Activated T-helper 17 cell treated with anti-CD3 and anti-CD28 coated beads, Interleukin-2, amount 50 U/mL, for 72 hours (primary cell): ENCODE data around the gene AKAP9. TPM values are rescaled to one million over a fixed set of nuclear protein-coding genes. Genes with fewer than 3 reads are reported as not detected.
"Not testable (repeated sequence)": the region's sequence is repeated elsewhere in the genome, so short reads cannot be mapped to it uniquely, and the experiment has no call there.

Experiments
- ATAC-seq: fragments of 150-1000 bp; cut with Tn5 transposase; replicated peaks from 2 replicates; pipeline ENCODE4 v1.10.0; 2021; ENCODE audit warnings: mild to moderate bottlenecking, moderate library complexity
- H3K27ac Mint-ChIP-seq: one replicate; pipeline ENCODE4 v1.8.0; 2022; ENCODE audit warnings: mixed read lengths
- H3K27me3 Mint-ChIP-seq: one replicate; pipeline ENCODE4 v1.8.0; 2022; ENCODE audit warnings: mixed read lengths
- H3K36me3 Mint-ChIP-seq: one replicate; pipeline ENCODE4 v1.8.0; 2022; ENCODE audit warnings: low read depth, mild to moderate bottlenecking, mixed read lengths
- H3K4me1 Mint-ChIP-seq: one replicate; pipeline ENCODE4 v1.8.0; 2022; ENCODE audit warnings: mixed read lengths
- H3K4me3 Mint-ChIP-seq: one replicate; pipeline ENCODE4 v1.8.0; 2022; ENCODE audit warnings: mild to moderate bottlenecking, mixed read lengths
- H3K9me3 Mint-ChIP-seq: one replicate; pipeline ENCODE4 v1.8.0; 2022; ENCODE audit warnings: mixed read lengths
- total RNA-seq, 2 donors: library from RNA; stranded (reverse); gene quantifications; one replicate each; pipeline ENCODE4 v1.2.3, GENCODE V29; 2022

The AKAP9 gene
- 10 to 100 TPM; 33.1 to 41.6 TPM for total RNA-seq

DNA sequence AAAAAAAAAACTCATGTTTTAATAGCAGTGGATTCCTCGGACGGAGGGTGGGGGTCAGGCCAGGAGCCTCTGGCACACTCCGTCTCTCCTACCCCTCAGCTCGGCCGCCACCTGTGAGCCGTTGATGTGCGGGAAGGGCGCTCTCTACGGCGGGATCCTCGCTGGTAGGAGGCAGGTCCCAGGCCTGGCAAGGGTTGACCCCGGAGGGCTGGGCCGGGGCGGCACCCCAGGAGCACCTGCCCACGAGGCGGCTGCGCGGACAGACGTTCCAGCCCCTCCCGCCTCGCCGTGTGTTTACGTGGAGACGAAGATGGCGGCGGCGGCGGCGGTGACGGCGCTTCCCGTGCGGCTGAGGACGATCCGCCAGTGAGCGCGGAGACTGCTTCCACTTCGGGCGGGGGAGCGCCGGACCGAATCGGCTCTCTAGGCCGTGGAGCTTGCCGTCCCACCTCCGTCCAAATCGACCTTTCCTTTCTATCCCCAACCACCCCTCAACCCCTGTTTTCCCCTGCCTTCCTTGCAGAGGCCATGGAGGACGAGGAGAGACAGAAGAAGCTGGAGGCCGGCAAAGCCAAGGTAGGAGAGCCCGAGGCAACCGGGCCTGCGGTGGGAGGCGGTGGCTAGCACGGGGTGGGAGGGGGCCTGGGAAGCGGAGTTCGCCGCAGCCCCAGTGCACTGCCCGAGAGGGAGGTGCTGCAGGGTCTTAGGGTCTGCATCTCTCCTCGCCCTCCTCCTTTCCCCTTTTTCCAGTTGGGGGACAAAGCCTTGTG lies at the start of gene AKAP9:
AKAP9 (plus strand) TSS at position 291 of the 770 bp plus-strand sequence; CDS start at position 529, 238 bp downstream.
- H3K36me3 Mint-ChIP-seq = peaks cover 6% of the 10 kb centered on the region
- H3K4me1 Mint-ChIP-seq = peaks cover 10% of the 10 kb centered on the region
- peak within 1 kb of the TSS; percentile 99 for H3K4me3 Mint-ChIP-seq
- ATAC-seq = peak; percentile 94
- H3K27ac Mint-ChIP-seq = peak within 1 kb of the TSS; percentile 96
- no peaks in the 10 kb centered on the region for H3K9me3 Mint-ChIP-seq
- no peaks in the 10 kb centered on the region for H3K27me3 Mint-ChIP-seq

DNA sequence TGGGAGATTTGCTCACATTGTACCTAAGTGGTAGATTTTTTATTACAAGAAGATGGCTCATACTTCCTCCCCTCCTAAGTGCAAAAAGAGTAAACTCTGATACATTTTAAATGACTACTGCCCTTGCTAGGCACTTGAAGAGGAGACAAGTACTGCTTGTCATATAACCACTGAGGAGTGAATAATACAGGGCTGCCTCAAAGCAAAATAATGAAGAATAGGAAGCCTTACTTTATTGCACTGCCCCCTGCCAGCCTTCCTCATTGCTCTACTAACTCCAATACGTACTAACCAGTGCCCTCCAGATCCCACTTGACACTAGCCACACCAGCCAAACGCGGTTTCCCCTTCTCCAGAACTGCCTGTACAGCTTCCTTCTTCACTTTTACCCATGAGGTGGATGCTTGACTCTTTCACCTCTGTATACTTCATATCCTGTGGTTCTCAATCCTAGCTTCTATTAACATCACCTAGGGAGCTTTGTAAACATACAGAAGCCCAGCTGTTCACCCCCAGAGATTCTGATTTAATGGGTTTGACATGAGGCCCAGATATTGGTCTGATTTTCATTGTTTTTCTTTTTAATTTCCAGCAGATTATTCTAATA lies 48.5 kb upstream of the AKAP9 start:
- Mint-ChIP-seq H3K27me3 (peaks cover 12% of the 10 kb centered on the region), H3K4me3 (no peak overlapping the region), H3K36me3 (no peaks in the 10 kb centered on the region), H3K27ac (no peak overlapping the region), H3K9me3 (no peaks in the 10 kb centered on the region), H3K4me1 (no peaks in the 10 kb centered on the region)
- no peak for ATAC-seq

DNA sequence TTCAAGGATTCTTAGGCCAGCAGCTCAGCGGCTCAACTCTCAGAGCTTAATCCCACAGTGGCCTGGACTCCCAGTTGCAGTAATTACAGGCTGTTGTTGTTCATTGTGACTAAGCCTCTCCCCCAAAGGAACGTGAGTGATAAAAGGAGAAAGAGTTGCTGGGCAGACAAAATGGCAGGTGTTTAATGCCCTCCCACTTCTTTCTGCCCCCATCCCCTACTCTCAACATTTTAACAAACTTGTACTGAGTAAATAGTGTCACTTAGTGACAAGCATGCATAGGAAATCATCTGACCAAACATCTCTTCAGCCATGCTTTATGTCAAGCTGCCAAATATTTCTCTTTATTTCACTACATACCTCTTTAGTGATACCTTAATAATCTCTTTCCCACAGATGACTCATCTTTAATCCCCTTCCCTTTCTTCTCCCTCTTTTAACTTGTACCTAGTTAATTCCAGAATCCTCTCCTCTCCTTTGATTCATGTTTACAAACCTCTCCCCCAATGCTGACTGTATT lies 47.8 kb upstream of the AKAP9 start:
- Mint-ChIP-seq H3K4me1 (no peaks in the 10 kb centered on the region), H3K4me3 (no peak overlapping the region), H3K27me3 (peaks cover 12% of the 10 kb centered on the region), H3K36me3 (no peaks in the 10 kb centered on the region), H3K27ac (no peak overlapping the region), H3K9me3 (no peaks in the 10 kb centered on the region)
- ATAC-seq = no peak

DNA sequence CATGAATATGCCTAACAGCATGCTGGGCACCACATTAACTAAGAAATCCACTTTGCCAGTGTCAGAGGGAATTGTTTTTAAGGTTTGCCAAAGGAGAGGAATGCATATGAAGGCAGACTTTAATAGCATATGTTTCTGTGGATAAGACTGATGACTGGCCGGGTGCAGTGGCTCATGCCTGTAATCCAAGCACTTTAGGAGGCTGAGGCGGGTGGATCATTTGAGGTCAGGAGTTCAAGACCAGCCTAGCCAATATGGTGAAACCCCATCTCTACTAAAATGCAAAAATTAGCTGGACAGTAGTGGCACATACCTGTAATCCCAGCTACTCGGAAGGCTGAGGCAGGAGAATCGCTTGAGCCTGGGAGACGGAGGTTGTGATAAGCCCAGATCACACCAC lies 47.0 kb upstream of the AKAP9 start:
- not testable (repeated sequence) for ATAC-seq, H3K9me3 Mint-ChIP-seq, H3K36me3 Mint-ChIP-seq, H3K4me3 Mint-ChIP-seq, H3K27ac Mint-ChIP-seq, H3K4me1 Mint-ChIP-seq
- peaks cover 12% of the 10 kb centered on the region for H3K27me3 Mint-ChIP-seq

DNA sequence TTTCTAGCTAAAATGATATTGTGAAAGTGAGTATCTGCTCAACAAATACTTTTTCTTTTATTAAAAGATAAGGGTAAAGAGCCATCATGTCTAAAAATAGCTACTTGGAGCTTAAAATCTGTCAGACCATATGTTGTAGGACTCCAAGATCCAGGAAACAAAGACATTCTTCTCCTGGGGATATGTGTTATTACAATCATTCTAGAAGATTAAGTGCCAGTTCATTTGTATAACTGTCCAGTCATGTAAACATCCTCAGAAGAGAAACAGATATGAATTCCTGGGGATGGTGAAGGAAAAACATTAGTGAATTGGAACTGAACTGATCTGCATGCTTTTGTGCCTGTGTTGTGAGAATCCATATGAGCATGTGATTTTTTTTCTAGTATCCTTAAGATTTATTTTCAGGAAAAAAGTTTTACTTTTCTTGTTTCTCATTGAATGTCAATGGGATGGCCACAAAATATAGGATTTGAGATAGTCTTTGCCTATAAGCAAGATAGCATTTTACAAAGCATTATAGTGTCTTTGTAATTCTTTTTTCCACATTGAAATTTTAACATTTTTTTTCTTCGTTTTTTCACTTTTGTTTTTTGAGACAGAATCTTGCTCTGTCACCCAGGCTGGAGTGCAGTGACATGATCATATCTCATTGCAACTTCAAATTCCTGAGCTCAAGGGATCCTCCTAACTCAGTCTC lies 45.7 kb upstream of the AKAP9 start:
- ATAC-seq = no peak
- Mint-ChIP-seq H3K27ac (no peak overlapping the region), H3K36me3 (no peaks in the 10 kb centered on the region), H3K27me3 (peaks cover 12% of the 10 kb centered on the region), H3K4me1 (no peaks in the 10 kb centered on the region), H3K9me3 (no peaks in the 10 kb centered on the region), H3K4me3 (no peak overlapping the region)

DNA sequence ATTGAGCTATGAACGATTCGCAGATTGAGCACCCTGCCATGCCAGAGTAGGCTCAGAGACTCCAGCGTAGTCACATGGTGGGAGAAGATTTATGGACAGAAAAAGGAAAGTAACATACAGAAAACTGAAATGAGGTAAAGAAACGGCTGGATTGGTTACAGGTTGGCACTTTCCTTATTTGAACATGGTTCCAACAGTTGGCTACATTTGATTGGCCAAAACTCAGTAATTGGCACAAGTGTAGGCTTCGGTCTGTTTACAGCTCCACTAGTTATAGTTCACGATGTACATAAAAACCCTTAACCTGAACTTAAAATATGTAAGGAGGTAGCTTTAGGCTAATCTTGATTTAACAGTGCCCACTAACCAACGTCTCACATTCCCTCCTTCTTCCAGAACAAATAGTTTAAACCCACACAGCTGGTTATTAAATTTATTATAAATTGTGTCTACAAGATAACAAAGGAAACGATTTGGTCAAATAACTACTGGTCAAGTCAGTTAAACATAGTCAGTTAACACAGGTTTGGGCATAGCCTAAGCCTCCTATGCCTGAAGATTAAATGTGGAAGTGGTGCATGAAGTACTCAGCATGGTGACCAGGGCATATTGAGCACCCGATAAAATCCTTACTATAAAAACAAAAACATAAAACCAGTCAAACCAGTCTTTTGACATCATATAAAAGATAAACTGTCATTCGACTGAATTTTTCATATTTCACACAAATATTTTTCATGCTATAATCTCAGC lies 42.2 kb upstream of the AKAP9 start:
- Mint-ChIP-seq H3K27ac (no peak overlapping the region), H3K9me3 (no peaks in the 10 kb centered on the region), H3K36me3 (no peaks in the 10 kb centered on the region), H3K4me1 (no peaks in the 10 kb centered on the region), H3K27me3 (peaks cover 8% of the 10 kb centered on the region), H3K4me3 (no peak overlapping the region)
- ATAC-seq = no peak

DNA sequence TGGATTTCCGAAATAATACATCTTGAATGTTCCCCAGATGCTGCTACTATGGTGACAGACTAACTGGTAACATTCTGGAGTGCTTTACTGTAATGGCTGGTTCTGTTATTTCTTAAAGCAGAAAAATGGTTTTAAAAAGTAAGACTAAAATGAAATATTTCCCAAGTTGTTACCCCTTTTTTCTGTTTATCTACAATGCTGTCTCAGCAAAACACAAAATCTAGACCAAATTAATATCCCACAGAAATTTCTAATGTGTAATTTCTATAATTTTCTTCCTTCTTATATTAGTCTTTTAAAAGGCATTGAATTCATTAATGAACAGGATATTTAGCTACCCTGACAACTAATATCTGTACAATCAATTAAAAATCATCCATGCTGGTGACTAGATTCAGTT lies 41.1 kb upstream of the AKAP9 start:
- Mint-ChIP-seq H3K27ac (no peak overlapping the region), H3K36me3 (no peaks in the 10 kb centered on the region), H3K4me1 (no peaks in the 10 kb centered on the region), H3K27me3 (peaks cover 4% of the 10 kb centered on the region), H3K4me3 (no peak overlapping the region), H3K9me3 (no peaks in the 10 kb centered on the region)
- ATAC-seq = no peak

DNA sequence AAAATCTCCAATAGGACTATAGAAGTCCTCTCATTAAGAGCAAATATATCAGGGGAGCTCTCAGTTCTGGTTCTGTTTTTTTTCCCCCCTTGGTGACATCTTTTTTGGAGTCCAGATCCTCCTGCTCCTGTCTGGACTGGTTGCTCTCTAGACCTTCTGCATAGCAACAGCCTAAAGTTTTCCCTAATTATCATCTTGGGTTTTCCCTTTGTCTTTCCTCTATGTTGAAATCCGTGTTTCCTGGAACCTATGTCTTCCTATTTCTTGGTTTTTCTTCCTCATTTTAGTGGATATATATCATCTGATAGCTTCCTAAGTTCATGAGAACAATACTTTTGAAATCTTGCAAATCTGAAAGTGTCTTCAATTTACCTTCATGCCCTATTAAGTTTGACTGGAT lies 30.5 kb upstream of the AKAP9 start:
- Mint-ChIP-seq H3K4me1 (no peaks in the 10 kb centered on the region), H3K36me3 (no peaks in the 10 kb centered on the region), H3K9me3 (no peaks in the 10 kb centered on the region), H3K4me3 (no peak overlapping the region), H3K27me3 (peaks cover 7% of the 10 kb centered on the region), H3K27ac (no peak overlapping the region)
- ATAC-seq = no peak

DNA sequence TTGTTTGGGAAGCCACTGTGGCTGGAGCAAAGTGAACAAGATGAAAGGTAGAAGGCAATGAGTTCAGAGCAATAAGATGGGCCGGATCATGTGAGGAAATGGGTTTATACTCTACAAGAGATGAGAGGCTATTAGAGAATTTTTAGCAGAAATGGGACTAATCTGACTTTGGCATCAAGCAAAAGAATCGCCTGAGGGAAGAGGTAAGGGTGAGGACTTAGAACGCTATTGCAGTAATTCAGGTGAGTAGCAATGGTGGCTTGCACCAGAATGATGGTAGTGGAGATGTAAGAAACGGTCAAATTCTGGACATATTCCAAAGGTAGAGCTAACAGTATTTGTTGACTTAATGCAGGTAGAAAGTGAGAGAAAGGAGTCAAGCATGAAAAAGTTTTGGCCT lies 29.5 kb upstream of the AKAP9 start:
- ATAC-seq = no peak
- Mint-ChIP-seq H3K27me3 (peaks cover 11% of the 10 kb centered on the region), H3K4me1 (no peaks in the 10 kb centered on the region), H3K36me3 (no peaks in the 10 kb centered on the region), H3K4me3 (no peak overlapping the region), H3K27ac (no peak overlapping the region), H3K9me3 (no peaks in the 10 kb centered on the region)

DNA sequence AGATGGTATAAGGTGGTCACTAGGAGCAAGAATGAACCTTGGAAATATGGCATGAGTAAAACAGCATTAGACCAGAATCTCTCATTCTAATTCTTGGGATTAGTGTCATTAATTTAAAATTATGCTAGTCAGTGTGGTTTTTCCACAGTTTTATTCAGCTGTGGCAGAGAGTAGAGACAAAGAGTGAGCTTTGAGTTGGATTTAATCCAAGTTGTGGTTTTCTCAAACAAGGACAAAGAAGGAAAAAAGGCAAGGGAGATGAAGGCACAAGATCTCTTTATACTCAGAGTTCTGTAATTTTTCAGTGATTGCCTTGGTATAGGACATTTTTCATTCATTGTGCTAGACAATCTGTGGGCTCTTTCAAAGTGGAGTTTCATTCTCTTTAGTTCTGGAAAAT lies 28.2 kb upstream of the AKAP9 start:
- Mint-ChIP-seq H3K9me3 (no peaks in the 10 kb centered on the region), H3K4me3 (no peak overlapping the region), H3K36me3 (no peaks in the 10 kb centered on the region), H3K27ac (no peak overlapping the region), H3K4me1 (no peaks in the 10 kb centered on the region), H3K27me3 (peaks cover 9% of the 10 kb centered on the region)
- no peak for ATAC-seq

DNA sequence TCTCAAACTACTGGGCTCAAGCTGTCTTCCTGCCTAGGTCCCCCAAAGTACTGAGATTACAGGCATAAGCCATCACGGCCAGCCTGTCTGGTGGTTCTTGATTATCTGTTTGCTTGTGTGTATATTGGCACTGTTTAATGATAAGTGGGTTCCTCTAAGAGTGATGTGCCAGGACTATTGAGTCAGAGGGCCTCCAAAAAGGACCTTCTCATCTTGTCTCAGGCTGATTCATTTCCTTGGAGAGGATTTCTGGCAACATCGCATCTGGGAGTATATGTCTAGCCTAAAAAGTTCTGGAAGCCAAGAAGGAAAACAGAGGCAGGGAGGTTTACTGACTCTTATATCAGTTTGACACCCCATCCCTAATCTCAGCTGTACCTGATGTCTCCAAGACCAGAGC lies 27.1 kb upstream of the AKAP9 start:
- no peak for ATAC-seq
- no peaks in the 10 kb centered on the region for H3K36me3 Mint-ChIP-seq
- no peak overlapping the region for H3K27ac Mint-ChIP-seq
- no peaks in the 10 kb centered on the region for H3K9me3 Mint-ChIP-seq
- H3K4me3 Mint-ChIP-seq = no peak overlapping the region
- no peaks in the 10 kb centered on the region for H3K4me1 Mint-ChIP-seq
- peaks cover 12% of the 10 kb centered on the region for H3K27me3 Mint-ChIP-seq

DNA sequence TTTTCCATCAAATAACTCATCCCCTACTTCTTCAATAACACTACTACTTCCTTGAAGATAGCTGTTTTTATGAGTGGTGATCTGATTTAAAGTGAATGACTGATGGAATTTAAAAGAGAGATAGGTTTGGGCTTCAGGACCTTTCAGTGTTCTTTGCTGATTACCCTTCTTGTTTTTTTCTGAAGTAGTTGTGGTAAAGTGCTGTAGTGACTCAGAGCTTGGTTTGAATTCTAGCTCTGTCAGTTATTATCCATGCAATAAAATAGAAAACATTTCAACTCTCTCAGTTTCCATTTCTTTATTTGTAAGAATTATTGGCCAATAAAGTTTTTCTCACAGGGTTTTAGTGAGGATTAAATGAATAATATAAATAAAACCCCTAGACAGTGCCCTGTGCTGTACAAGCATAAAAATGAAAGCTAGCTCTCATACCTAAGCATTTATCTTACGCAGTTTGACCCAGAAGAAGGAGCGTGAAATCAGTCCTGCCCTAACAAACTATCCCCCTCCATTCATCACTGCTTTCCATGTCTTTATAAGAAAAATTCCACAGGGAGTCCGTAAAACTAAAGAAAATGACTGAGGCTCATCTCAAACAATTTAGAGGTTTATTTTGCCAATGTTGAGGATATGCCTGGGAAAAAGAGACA lies 25.1 kb upstream of the AKAP9 start:
- no peaks in the 10 kb centered on the region for H3K9me3 Mint-ChIP-seq
- H3K4me1 Mint-ChIP-seq = no peaks in the 10 kb centered on the region
- H3K27ac Mint-ChIP-seq = no peak overlapping the region
- no peak overlapping the region for H3K4me3 Mint-ChIP-seq
- no peak for ATAC-seq
- H3K36me3 Mint-ChIP-seq = no peaks in the 10 kb centered on the region
- peaks cover 8% of the 10 kb centered on the region for H3K27me3 Mint-ChIP-seq

DNA sequence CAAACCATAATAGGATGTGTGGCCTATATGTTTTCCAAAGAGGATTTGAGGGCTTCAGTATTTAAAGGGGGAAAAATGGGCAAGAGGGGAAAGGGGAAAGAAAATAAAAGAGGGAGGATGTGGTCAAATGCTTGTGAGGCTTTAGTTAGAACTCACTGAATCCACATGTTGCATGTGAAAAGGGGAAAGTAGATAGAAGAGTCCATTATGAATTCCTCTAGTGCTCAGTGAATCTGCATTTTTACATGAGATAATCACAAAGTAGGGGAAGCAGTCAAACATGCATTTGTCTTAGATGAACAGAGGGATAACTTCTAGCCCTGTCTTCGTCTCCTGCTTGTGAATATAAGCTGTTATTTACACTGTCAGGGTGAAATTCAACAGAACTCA lies 24.6 kb upstream of the AKAP9 start:
- no peak overlapping the region for H3K27ac Mint-ChIP-seq
- no peak for ATAC-seq

DNA sequence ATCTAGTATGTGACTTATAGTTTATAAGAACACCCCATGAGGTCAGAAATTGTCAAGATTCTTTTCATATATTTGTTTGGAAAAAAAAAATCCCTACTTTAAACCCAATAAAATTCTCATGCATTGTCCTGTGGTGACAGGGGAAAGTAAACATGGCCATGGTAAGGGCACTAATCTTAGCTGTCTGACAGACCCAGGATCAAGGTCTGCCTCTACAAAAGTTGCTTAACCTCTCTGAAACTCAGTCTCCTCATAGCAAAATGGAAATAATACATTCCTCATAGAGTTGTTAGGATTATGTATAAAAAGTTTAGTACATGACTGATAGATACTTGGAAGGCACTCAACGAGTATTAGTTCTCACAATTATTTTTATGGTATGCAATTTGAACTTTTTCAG lies 22.3 kb upstream of the AKAP9 start:
- Mint-ChIP-seq H3K36me3 (no peaks in the 10 kb centered on the region), H3K4me1 (no peaks in the 10 kb centered on the region), H3K27me3 (peaks cover 8% of the 10 kb centered on the region), H3K27ac (no peak overlapping the region), H3K4me3 (no peak overlapping the region), H3K9me3 (no peaks in the 10 kb centered on the region)
- ATAC-seq = no peak

More for the DNA sequence above, 24.6 kb upstream of the AKAP9 start:
- no peaks in the 10 kb centered on the region for H3K36me3 Mint-ChIP-seq
- no peak overlapping the region for H3K4me3 Mint-ChIP-seq
- H3K4me1 Mint-ChIP-seq = no peaks in the 10 kb centered on the region
- peaks cover 8% of the 10 kb centered on the region for H3K27me3 Mint-ChIP-seq
- H3K9me3 Mint-ChIP-seq = no peaks in the 10 kb centered on the region
